Stimulated activated CD4-positive, alpha-beta T cell treated with anti-CD3 and anti-CD28 coated beads, Interleukin-15, amount 100 ng/mL, for 1 hour (primary cell): ENCODE data around the gene EXOSC5.
"Not testable (repeated sequence)": the region's sequence is repeated elsewhere in the genome, so short reads cannot be mapped to it uniquely, and the experiment has no call there.

ENCODE experiments used
- DNase-seq, 2 donors: peaks; one replicate each; pipeline ENCODE4 v3.0.0-alpha.2; 2020; ENCODE audit warnings: low read depth in 1 of 2, low spot score in 1 of 2

The EXOSC5 gene

DNA sequence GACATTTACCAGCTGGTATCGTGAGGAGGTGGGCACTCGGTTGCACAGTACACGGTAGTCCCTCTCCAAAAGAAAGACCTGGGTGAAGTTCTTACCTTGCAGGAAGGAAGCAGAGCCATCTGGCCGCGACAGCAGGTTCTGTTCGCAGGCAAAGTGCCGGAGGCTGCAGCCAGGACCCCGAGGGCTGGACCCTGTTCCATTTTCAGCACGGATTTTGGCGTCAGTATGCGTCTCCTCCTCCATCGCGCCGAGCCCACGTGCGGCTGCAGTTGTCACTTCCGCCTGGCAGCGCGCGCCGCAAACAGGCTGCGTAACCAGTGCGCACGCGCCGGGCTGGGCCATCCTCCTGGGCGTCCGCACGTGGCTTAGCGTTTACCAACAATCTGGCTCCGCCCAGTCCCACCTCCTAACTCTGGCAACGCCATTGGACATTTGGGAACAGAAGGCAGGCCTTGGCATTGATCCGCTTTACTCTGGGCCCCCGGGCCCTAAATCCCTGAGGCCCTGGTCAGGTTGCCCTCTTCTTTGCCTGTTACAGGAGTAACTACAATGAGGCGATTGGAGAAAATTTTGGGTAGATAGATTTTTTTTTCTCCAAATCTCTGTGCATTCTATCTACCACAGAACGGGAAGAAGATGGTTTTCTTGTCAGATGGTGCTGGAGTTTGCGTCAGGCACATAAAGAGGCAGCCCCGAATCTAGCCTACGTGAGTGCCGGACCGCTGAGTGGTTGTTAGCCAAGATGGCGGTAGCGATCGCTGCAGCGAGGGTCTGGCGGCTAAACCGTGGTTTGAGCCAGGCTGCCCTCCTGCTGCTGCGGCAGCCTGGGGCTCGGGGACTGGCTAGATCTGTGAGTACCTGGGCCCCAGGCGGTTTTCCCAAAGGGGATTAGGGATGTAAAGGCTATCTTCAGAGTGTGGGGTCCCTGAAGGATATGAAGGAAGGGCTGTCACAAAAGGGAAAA lies at the start of gene EXOSC5, which contains the start of gene BCKDHA:
Gene EXOSC5, minus strand, starts transcription at position 274 of the 964 bp plus-strand sequence. Its CDS starts 31 bp downstream, at position 243.
Gene BCKDHA, plus strand, starts transcription at position 733 of the 964 bp plus-strand sequence. Its CDS starts 10 bp downstream, at position 743.
- DNase-seq, result peak; percentile 96 to 98

- DNase-seq, result no peak
Observed at GRCh38 chr19:41445575-41445974, 48.4 kb upstream of the EXOSC5 start.

- no peak for DNase-seq
Observed at GRCh38 chr19:41443813-41444455, 46.8 kb upstream of the EXOSC5 start.

GRCh38 chr19:41442473-41443355 lies 45.6 kb upstream of the EXOSC5 start, which contains the start of gene ERICH4:
TSS of gene ERICH4 (plus strand) at chr19:41443156. CDS start at chr19:41443170, 14 bp downstream.
- DNase-seq, result no peak

GRCh38 chr19:41441321-41441945 lies 44.3 kb upstream of the EXOSC5 start:
- no peak for DNase-seq

- peak; percentile 81 to 85 for DNase-seq
Observed at GRCh38 chr19:41439441-41440222, 42.5 kb upstream of the EXOSC5 start, which contains the start of gene DMAC2. TSS of gene DMAC2 (minus strand) at chr19:41439912. CDS start at chr19:41439899, 13 bp downstream.

DNA sequence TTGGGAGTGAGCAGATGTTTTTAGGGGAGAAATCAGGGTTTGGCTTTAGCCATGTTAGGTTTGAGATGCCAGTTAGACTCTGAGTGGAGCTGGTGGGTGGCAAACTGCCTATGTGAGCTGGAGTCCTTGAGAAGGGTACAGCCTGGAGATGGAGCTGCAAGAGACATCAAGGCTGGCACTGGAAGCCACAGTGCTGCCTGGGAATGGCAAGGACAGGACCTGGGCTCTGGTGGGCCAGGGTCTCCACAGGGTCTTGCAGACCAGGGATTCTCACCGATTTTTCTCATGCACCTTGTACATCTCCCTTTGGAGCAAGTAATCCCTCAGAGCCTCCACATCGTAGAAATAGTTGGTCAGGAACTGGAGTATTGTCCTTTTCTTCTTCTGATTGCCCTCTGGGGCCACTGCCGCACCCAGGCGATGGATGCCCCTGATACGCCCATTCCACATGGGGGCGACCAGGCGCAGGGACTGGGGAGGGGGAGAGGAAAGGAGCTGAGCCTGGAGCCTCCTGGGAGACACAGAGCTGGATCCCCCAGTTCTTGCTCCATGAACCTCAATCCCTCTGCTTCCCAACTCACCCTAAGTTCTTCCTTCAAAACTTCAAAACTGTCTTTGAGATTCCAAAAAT lies 40.9 kb upstream of the EXOSC5 start:
- no peak for DNase-seq

DNA sequence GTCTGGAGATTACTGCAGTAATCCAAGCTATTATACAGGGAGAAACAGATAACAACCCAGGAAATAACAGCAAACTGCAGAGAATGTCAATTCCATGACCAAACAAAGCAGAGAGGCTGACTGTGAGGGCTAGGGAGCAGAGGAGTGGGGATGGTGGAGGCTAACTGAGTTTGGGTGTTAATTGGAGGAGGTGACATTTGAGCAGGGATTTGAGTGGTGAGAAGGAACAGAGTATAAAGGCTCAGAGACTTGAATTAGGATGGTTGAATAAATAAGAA lies 39.5 kb upstream of the EXOSC5 start:
- DNase-seq, result no peak

DNA sequence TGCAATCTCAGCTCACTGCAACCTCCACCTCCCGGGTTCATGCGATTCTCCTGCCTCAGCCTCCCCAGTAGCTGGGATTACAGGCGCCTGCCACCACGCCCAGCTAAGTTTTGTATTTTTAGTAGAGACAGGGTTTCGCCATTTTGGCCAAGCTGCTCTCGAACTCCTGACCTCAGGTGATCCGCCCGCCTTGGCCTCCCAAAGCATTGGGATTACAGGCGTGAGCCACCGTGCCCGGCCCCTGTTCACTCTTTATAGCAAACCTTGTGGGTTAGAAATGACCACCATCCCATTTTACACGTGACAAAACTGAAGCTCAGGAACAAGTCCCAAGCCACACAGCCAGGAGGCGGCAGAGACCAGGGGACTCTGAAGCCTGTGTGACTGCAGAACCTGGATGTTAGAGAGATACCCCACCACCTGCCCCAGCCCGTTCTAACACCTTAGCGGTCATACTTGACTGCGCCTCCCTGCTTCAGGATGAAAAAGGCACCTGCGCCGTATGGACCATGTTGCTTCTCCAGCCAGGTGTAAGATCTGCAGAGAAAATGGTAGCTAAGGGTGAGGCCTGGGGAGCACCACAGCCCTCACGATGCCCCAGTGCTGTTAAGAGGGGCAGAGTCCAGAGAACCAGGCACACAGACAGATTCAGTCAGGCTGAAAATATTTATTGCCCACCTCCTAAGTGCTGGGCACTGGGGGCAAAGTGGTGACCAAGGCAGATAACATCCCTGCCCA lies 38.9 kb upstream of the EXOSC5 start:
- no peak for DNase-seq

- not testable (repeated sequence) for DNase-seq
Observed at GRCh38 chr19:41435376-41435775, 38.2 kb upstream of the EXOSC5 start.

GRCh38 chr19:41434450-41434849 lies 37.3 kb upstream of the EXOSC5 start:
- no peak for DNase-seq

DNA sequence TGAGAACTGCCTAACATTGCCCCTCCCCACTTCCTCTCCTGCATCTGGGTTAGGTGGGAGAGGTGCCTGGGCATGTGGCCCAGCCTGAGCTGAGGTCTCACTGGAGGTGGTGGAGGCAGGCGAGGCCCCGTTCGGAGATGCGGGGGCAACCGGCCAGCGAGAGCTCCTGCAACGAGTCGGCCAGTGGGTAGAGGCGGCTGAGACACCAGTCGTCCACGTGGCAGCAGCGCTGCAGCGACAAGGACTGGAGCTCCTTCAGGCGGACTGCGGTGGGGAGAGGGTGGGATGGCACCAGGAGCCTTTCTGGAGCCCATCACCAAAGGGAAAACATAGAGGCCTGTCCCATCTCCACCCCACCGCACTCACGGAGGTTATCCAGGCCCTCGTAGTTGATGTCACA lies 36.0 kb upstream of the EXOSC5 start:
- no peak for DNase-seq

DNA sequence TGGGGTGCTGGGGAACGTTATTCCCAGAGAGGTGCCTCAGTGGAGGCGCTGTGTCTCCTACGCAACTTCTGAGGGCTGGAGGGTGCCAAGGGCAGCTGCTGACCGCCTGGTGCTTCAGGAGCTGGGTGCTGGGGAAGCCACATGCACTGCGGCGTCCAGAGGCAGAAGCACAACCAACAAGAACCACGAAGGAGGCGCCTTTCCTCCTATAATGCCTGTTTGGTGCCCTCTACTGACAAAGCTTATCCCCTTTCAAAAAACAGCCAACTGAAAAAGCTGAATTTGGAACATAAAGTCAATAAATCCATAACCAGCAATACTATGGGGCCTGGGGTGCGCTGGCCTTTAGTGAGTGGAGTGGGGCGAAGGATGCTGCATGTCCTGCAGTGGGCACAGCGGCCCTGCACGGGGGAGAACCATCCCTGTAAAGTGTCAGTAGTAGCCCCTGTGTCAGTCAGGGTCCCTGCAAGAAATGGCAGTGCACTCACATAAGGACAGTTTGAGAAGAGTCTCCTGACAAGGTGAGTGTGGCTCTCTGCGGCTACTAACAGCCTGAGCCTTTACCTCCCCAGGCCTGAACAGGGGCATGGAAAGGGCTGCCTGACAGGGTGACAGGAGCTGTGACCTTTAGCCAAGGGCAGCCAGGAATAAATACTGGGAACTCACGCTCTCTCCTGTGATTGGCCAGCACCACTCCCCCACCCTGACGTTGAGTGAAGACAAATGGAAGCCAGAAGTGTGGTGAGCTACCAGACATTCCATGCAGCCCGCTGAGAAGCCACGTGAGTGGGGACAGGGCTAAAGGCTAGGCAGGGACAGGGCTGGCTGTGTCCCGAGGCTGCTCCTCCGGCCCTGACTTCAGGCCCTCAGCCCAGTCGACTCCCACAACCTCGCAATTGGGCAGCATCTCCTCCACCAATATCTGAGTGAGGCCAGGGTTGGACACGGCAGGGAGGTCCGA lies 34.5 kb upstream of the EXOSC5 start:
- DNase-seq, result no peak

DNA sequence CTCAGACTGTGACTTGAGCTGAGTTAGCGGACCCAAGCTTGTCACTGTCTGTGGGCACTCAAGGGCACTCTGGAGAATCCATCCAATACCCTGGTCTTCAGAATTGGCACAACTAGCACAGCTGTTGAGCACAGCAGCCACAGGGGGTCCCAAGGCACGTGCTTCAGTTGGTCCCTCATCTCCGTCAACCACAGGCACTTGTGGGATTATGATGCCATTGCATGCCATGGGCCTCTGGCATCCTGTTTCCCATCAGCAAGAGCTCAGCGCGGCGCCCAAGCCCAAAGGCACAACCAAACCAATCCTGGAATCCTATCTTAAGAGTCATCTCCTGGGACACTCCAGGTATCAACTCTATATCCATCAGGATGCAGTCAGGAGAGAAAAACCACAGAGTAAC lies 33.8 kb upstream of the EXOSC5 start:
- DNase-seq, result no peak

GRCh38 chr19:41428481-41428859 lies 31.3 kb upstream of the EXOSC5 start:
- no peak for DNase-seq

DNA sequence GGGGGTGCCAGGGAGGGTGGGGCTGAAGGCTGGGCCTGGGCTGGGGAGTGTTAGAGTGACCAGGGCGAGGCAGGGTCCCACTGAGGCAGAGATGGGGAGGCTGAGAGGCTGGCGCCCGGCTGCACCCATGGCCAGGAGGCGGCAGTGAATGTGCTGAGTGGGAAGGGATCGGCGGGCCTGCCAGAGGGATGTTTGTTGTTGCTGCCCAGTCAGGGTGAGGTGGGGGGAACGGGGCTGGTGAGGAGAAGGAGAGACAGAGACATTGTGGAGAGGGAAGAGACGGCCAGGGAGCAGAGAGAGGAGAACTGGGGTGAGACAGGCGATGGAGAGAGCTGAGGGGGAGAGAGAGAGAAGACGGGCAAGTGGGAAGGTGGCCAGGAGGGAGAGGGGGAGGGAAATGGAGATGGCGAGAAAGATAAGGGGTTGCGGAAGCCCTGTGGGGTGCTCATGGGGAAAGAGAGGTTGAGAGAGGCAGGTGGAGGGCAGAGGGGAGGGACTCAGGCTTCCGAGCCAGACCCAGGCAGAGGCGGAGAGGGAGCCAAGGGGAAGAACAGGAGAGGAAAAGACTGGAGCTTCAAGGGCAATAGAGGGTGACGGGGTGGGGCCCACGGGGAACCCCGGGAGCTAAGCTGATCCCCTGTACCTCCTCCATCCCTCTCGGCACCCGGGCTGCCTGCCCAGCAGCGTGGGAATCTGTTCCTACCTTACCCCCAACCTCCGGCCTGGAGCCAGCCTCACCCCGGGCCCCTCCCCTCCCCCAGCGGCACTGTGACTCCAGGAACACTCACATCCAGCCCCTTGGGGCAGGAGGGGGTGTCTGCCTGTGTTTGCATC lies 30.7 kb upstream of the EXOSC5 start:
- peak in 1 of 2 donors; percentile 5 for DNase-seq
